ENCODE measurements around the gene CORO2A.

Gene CORO2A

DNA sequence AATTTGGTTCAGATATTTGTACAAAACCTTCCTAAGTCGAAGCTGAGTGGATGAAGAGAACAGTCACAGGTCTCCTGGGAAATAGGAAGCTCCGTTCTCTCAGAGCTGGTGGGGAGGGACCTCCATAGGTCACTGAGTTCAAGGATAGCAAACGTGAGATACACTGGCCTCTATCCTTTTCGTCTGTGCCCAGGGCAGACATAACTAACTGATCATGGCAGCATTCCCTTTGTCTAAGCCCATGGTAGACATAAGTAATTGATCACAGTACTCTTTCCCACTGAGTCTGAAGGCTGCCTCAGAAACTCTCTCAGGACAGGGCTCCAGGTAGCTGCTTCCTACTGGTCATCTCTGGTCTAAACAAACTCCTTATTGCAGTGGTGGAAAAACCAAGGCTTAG lies 12.3 kb upstream of the CORO2A start:
- Histone ChIP-seq H3K4me1 (ENCODE audit: control insufficient read depth, low read depth, low read length) (peaks cover 6% of the 10 kb centered on the region), H3K27ac (ENCODE audit: low read length) (no peak overlapping the region), H3K9me3 (ENCODE audit: control insufficient read depth, low read depth, low read length) (no peaks in the 10 kb centered on the region), H3K4me3 (ENCODE audit: low read length) (no peak overlapping the region), H3K27me3 (ENCODE audit: control insufficient read depth, insufficient read depth, low read length) (no peaks in the 10 kb centered on the region), H3K36me3 (ENCODE audit: control insufficient read depth, low read depth, low read length) (no peaks in the 10 kb centered on the region), H3K9ac (ENCODE audit: low read length) (no peak overlapping the region)

DNA sequence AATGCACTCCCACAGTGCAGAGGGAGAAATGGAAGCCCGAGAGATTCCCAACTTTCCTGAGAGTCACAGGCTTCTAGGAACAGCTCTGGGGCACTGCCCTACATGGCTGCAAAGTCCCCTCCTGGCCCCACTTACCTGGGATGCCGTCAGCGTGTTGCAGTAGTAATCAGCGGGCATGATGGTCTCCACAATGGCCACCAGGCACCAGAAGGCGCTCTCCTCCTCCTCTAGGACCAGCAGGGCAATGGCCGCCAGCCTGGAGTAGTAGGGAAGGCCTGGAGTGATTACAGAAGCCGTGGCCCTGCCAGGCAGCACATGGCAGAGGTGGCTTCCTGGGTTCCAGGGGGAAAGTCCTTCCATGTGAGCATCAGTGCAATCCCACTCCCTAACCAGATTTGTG lies 10.7 kb upstream of the CORO2A start:
- Histone ChIP-seq H3K27ac (ENCODE audit: low read length) (no peak overlapping the region), H3K9me3 (ENCODE audit: control insufficient read depth, low read depth, low read length) (no peaks in the 10 kb centered on the region), H3K9ac (ENCODE audit: low read length) (no peak overlapping the region), H3K27me3 (ENCODE audit: control insufficient read depth, insufficient read depth, low read length) (no peaks in the 10 kb centered on the region), H3K4me1 (ENCODE audit: control insufficient read depth, low read depth, low read length) (peaks cover 8% of the 10 kb centered on the region), H3K36me3 (ENCODE audit: control insufficient read depth, low read depth, low read length) (no peaks in the 10 kb centered on the region), H3K4me3 (ENCODE audit: low read length) (no peak overlapping the region)

DNA sequence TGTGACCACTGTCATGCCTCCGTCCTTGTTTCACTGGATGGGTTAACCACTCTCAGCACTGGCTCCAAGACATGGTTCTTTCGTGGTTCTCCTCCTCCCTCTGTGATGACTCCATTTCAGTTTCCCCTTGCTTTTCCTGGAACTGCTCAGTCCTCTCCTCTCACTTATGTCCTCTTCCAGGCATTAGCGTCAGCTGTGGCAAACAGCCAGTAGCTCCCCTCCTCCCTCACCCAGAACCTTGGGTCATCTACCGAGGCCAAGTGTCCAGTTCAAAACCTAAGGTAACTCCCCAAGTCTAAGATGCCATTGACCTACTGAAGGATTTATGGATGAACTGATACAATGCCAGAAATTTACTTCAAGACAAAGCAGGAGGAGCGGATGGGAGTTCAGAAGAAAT lies 9.8 kb upstream of the CORO2A start:
- Histone ChIP-seq H3K9ac (ENCODE audit: low read length) (no peak overlapping the region), H3K4me3 (ENCODE audit: low read length) (no peak overlapping the region), H3K36me3 (ENCODE audit: control insufficient read depth, low read depth, low read length) (no peaks in the 10 kb centered on the region), H3K27me3 (ENCODE audit: control insufficient read depth, insufficient read depth, low read length) (no peaks in the 10 kb centered on the region), H3K27ac (ENCODE audit: low read length) (no peak overlapping the region), H3K4me1 (ENCODE audit: control insufficient read depth, low read depth, low read length) (peaks cover 8% of the 10 kb centered on the region), H3K9me3 (ENCODE audit: control insufficient read depth, low read depth, low read length) (no peaks in the 10 kb centered on the region)

DNA sequence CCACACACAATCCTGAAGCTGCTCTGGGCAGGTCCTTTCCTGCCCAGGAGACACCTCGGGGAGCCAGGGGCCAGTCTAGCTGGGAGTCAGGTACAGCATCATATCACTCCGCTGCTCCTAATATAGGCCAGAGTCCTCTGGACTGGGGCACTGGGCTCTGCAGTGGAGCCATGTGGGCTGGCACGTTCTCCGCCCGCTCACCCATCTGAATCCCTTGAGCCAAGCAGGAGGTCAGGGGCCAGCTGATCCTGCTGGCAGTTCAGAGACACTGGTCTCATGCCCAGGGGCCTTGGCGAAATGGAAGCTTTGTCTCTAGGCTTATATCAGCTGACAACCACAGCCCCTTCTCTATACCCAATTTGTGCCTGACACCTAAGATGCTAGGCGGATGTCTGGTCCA lies 9.3 kb upstream of the CORO2A start:
- H3K9ac ChIP-seq (ENCODE audit: low read length): no peak overlapping the region
- peaks cover 8% of the 10 kb centered on the region for H3K4me1 ChIP-seq (ENCODE audit: control insufficient read depth, low read depth, low read length)
- H3K36me3 ChIP-seq (ENCODE audit: control insufficient read depth, low read depth, low read length): no peaks in the 10 kb centered on the region
- no peak overlapping the region for H3K4me3 ChIP-seq (ENCODE audit: low read length)
- H3K27me3 ChIP-seq (ENCODE audit: control insufficient read depth, insufficient read depth, low read length): no peaks in the 10 kb centered on the region
- no peak overlapping the region for H3K27ac ChIP-seq (ENCODE audit: low read length)
- H3K9me3 ChIP-seq (ENCODE audit: control insufficient read depth, low read depth, low read length): no peaks in the 10 kb centered on the region

DNA sequence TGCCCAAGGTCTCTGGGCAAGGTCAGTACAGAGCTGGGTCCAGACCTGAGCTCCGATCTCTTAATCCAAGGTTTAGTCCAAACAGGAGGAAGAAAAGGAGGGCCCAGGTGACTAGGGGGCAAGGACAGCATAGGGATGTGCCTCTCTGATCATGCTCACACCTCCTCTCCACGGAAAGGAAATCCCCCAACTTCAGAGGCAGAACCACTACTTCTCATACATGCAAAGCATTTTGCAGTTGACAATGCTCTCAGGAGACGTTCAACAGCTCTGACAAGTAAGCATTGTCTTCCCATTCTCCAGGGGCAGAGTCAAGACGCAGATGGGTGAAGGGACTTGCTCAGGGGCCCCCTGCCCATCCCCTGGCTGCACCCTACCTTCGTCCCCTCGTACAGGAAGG lies 8.7 kb upstream of the CORO2A start:
- H3K27ac ChIP-seq (ENCODE audit: low read length): no peak overlapping the region
- H3K9me3 ChIP-seq (ENCODE audit: control insufficient read depth, low read depth, low read length): no peaks in the 10 kb centered on the region
- H3K36me3 ChIP-seq (ENCODE audit: control insufficient read depth, low read depth, low read length): no peaks in the 10 kb centered on the region
- no peaks in the 10 kb centered on the region for H3K27me3 ChIP-seq (ENCODE audit: control insufficient read depth, insufficient read depth, low read length)
- H3K9ac ChIP-seq (ENCODE audit: low read length): no peak overlapping the region
- peaks cover 8% of the 10 kb centered on the region for H3K4me1 ChIP-seq (ENCODE audit: control insufficient read depth, low read depth, low read length)
- no peak overlapping the region for H3K4me3 ChIP-seq (ENCODE audit: low read length)

DNA sequence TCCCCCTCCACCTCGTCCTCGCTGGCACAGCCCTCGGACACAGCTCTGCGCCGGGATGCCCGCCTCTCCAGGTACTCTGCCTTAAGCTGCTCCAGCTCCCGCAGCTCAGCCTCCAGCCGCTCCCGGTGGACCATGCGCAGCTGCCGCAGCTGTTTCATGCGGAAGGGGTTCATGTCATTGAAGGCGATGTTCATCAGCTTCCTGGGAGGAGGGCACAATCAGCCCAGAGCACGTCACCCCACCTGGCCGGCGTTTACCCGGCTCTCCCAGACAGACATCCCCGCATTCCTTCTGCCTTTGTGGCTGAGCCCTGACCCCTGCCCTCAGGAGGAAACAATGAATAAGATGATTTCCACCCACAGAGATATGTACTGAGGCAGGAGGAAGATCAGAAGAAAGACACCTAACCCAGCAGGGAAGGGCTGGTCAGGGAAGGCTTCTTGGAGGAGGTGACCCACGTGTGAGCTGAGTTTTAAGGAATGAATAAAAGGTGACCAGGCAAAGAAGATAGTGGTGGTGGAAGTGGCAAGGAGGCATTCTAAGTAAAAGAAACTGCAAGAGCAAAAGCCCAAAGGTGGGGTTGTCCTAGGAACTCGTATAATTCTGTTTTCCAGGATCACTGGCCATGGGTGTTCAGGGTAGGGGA lies 7.1 kb upstream of the CORO2A start:
- Histone ChIP-seq H3K27ac (ENCODE audit: low read length) (no peak overlapping the region), H3K9me3 (ENCODE audit: control insufficient read depth, low read depth, low read length) (no peaks in the 10 kb centered on the region), H3K27me3 (ENCODE audit: control insufficient read depth, insufficient read depth, low read length) (no peaks in the 10 kb centered on the region), H3K9ac (ENCODE audit: low read length) (no peak overlapping the region), H3K4me1 (ENCODE audit: control insufficient read depth, low read depth, low read length) (peaks cover 8% of the 10 kb centered on the region), H3K36me3 (ENCODE audit: control insufficient read depth, low read depth, low read length) (no peaks in the 10 kb centered on the region), H3K4me3 (ENCODE audit: low read length) (no peak overlapping the region)

DNA sequence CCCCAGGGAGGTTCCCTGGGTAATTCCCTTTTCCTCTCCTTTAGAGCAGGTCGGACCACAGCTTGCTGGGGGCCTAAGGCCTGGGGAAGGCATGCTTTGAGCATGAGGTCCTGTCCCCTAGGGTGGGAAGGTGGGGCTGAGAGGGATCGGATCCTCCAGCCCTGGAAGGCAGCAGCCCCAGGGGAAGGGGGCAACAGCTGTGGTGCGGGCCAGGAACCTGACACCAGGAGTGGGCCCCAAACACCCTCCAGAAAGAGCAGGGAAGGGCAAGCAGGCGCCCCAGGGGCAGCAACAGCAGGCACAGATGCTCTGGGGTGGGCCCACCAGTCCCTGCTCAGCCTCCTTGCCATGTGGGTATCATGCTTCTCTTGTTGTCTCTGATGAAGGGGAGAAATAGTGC lies 3.2 kb upstream of the CORO2A start:
- no peak overlapping the region for H3K27ac ChIP-seq (ENCODE audit: low read length)
- H3K9me3 ChIP-seq (ENCODE audit: control insufficient read depth, low read depth, low read length): no peaks in the 10 kb centered on the region
- no peaks in the 10 kb centered on the region for H3K36me3 ChIP-seq (ENCODE audit: control insufficient read depth, low read depth, low read length)
- no peak overlapping the region for H3K4me3 ChIP-seq (ENCODE audit: low read length)
- no peak overlapping the region for H3K9ac ChIP-seq (ENCODE audit: low read length)
- H3K4me1 ChIP-seq (ENCODE audit: control insufficient read depth, low read depth, low read length): peaks cover 20% of the 10 kb centered on the region
- H3K27me3 ChIP-seq (ENCODE audit: control insufficient read depth, insufficient read depth, low read length): peaks cover 6% of the 10 kb centered on the region

DNA sequence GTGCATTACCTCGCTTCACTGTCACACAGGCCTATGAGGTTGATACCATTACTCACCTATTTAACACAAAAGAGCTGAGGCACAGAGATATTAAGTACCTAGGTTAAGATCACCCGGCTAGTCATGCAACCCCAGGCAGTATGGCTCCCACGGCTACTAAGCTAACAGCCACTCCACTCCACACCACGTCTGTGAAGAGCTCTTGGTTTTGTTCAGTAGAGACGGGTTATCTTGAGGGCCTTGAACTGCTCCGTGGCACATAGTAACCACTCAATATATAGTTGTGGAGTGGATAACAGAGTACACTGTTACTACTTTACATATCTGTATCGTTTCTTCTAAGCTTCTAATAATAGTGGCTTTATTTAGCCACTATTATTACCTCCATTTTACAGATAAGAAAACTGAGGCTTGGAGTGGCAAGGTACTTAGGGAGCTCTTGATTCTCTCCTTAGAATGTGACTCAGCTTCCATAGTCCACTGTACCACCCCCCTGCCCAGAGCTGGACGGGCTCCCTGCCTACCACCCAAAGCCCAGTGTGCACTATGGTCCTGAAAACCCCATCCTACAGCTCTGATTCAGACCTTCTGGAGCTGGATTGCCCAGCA lies 1.0 kb upstream of the CORO2A start:
- H3K27ac ChIP-seq (ENCODE audit: low read length): no peak overlapping the region
- H3K27me3 ChIP-seq (ENCODE audit: control insufficient read depth, insufficient read depth, low read length): peaks cover 6% of the 10 kb centered on the region
- peaks cover 12% of the 10 kb centered on the region for H3K4me1 ChIP-seq (ENCODE audit: control insufficient read depth, low read depth, low read length)
- peak overlapping the region; percentile 70 for H3K4me3 ChIP-seq (ENCODE audit: low read length)
- no peaks in the 10 kb centered on the region for H3K36me3 ChIP-seq (ENCODE audit: control insufficient read depth, low read depth, low read length)
- no peaks in the 10 kb centered on the region for H3K9me3 ChIP-seq (ENCODE audit: control insufficient read depth, low read depth, low read length)
- H3K9ac ChIP-seq (ENCODE audit: low read length): no peak overlapping the region

DNA sequence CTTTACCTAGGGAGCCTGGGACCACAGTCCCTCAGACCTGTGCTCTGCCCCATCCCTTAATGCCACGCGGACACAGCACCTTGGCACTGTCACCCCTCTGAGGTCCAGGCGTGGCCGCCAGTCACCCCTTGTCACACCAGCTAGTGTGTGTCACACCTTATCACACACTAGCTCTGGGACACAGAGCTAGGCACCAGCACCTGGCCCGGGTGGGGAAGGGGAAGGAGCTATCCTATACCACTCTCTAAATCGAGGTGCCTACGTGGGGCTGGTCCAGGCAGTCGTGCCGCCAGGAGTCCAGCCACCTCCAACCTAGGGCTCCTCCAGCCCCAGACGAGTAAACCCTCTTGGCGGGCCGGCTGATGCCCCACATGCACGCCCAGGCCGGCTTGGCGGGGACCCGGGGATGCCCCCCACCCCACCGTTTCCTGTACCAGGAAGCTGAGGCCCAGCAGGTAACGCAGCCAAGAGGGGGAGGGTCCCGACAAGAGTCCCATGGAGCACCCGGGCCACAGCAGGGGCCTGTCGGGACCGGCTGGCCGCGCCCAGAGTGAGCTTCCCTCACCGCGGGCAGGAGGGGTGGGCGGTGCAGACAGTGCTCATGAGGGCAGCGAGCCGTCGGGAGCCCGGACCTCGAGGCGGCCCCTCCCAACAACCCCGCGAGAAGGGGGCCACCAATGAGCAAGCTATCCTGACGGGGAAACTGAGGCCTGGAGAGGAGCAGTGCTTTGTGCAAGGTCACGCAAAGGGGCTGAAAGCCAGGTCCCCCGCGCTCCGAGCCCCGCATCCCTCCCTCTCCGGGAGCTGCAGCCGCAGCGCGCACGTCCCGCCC lies 550 bp downstream of the CORO2A start:
- Histone ChIP-seq H3K9me3 (ENCODE audit: control insufficient read depth, low read depth, low read length) (no peaks in the 10 kb centered on the region), H3K36me3 (ENCODE audit: control insufficient read depth, low read depth, low read length) (no peaks in the 10 kb centered on the region), H3K4me3 (ENCODE audit: low read length) (peak overlapping the region; percentile 74), H3K27ac (ENCODE audit: low read length) (no peak overlapping the region), H3K9ac (ENCODE audit: low read length) (peak overlapping the region; percentile 13), H3K27me3 (ENCODE audit: control insufficient read depth, insufficient read depth, low read length) (peaks cover 6% of the 10 kb centered on the region), H3K4me1 (ENCODE audit: control insufficient read depth, low read depth, low read length) (peaks cover 12% of the 10 kb centered on the region)

DNA sequence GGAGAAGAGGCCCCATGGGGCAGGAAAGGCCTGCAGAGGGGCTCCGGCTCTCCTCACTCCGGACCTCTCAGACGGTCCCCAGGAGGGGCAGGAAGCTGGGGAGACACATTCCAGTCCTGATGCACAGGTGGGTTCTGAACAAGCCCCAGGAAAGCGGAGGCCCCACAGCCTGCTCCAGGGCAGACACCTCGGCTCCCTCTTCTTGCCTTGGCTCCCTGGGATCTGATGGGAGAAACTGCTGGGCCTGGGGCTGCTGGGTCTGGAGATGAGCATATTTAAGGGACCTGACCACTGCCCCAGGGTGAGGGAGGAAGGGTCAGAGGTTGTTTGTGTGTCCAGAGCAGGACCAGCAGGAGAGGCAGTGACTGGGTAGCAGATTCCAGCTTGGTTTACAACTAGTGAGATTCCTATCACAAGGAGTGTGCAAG lies 1.2 kb downstream of the CORO2A start:
- Histone ChIP-seq H3K4me3 (ENCODE audit: low read length) (peak overlapping the region; percentile 74), H3K27me3 (ENCODE audit: control insufficient read depth, insufficient read depth, low read length) (peaks cover 6% of the 10 kb centered on the region)

DNA sequence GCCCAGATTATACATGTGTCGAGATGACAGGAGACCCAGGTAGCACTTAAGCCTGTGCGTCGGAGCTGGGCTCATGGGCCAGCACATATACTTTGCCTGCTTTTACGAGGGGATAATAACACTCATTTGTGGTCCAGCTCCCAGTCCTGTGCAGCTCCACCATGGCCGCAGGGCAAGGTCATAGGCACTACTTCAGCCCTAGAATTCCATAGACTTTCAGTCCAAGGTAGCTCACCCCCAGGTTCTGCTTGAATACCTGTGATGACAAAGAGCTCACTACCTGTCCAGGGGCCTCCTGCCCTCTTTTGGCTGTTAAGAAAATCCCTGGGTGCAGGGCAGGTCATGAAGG lies 1.7 kb downstream of the CORO2A start:
- peaks cover 12% of the 10 kb centered on the region for H3K4me1 ChIP-seq (ENCODE audit: control insufficient read depth, low read depth, low read length)
- no peak overlapping the region for H3K9ac ChIP-seq (ENCODE audit: low read length)
- H3K9me3 ChIP-seq (ENCODE audit: control insufficient read depth, low read depth, low read length): no peaks in the 10 kb centered on the region
- no peaks in the 10 kb centered on the region for H3K36me3 ChIP-seq (ENCODE audit: control insufficient read depth, low read depth, low read length)
- no peak overlapping the region for H3K27ac ChIP-seq (ENCODE audit: low read length)
- peaks cover 6% of the 10 kb centered on the region for H3K27me3 ChIP-seq (ENCODE audit: control insufficient read depth, insufficient read depth, low read length)
- no peak overlapping the region for H3K4me3 ChIP-seq (ENCODE audit: low read length)

More for the DNA sequence above, 1.2 kb downstream of the CORO2A start:
- no peak overlapping the region for H3K27ac ChIP-seq (ENCODE audit: low read length)
- no peaks in the 10 kb centered on the region for H3K36me3 ChIP-seq (ENCODE audit: control insufficient read depth, low read depth, low read length)
- no peak overlapping the region for H3K9ac ChIP-seq (ENCODE audit: low read length)
- no peaks in the 10 kb centered on the region for H3K9me3 ChIP-seq (ENCODE audit: control insufficient read depth, low read depth, low read length)
- peaks cover 12% of the 10 kb centered on the region for H3K4me1 ChIP-seq (ENCODE audit: control insufficient read depth, low read depth, low read length)

All from iPS-18a (cell line).